Measurements from ENCODE around the gene RPL34.

DNA sequence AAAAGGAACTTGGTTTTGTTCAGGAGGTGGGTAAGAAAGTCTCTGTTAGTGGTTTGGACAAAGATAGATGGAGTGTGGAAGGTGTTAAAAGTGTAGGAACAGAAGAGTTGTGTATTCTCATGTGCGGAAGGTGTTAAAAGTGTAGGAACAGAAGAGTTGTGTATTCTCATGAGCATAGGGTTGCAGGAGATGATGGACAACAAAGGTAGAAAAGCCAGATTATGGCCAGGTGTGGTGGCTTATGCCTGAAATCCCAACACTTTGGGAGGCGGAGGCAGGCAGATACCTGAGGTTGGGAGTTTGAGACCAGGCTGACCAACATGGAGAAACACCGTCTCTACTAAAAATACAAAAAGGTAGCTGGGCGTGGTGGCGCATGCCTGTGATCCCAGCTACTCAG lies 2.5 kb downstream of the RPL34 start:
- TF ChIP-seq, protein P1, sequence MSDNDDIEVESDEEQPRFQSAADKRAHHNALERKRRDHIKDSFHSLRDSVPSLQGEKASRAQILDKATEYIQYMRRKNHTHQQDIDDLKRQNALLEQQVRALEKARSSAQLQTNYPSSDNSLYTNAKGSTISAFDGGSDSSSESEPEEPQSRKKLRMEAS (IDR thresholded peaks at IDR 0.05), result no peak
- no peak for TF ChIP-seq EZH2 (IDR thresholded peaks at IDR 0.05; ENCODE audit: low read depth, low read length, severe bottlenecking)
- TF ChIP-seq, protein P2, sequence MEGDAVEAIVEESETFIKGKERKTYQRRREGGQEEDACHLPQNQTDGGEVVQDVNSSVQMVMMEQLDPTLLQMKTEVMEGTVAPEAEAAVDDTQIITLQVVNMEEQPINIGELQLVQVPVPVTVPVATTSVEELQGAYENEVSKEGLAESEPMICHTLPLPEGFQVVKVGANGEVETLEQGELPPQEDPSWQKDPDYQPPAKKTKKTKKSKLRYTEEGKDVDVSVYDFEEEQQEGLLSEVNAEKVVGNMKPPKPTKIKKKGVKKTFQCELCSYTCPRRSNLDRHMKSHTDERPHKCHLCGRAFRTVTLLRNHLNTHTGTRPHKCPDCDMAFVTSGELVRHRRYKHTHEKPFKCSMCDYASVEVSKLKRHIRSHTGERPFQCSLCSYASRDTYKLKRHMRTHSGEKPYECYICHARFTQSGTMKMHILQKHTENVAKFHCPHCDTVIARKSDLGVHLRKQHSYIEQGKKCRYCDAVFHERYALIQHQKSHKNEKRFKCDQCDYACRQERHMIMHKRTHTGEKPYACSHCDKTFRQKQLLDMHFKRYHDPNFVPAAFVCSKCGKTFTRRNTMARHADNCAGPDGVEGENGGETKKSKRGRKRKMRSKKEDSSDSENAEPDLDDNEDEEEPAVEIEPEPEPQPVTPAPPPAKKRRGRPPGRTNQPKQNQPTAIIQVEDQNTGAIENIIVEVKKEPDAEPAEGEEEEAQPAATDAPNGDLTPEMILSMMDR (IDR thresholded peaks at IDR 0.05; ENCODE audit: control extremely low read depth in 1 of 3, insufficient read depth in 1 of 3, low read depth in 1 of 3, low read length in 3 of 3), result no peak
- no peak for TF ChIP-seq BRCA1 (IDR thresholded peaks at IDR 0.05; ENCODE audit: low read depth, low read length)
- no peak for TF ChIP-seq CEBPB (IDR thresholded peaks at IDR 0.05; ENCODE audit: low read depth, low read length)
- no peak for TF ChIP-seq KDM1A (IDR thresholded peaks at IDR 0.05; ENCODE audit: borderline replicate concordance, low read length)
- no peak for TF ChIP-seq POLR2A (IDR thresholded peaks at IDR 0.05; ENCODE audit: control extremely low read depth in 1 of 2, low read depth in 2 of 2, low read length in 2 of 2)
- no peak for TF ChIP-seq RFX5 (IDR thresholded peaks at IDR 0.05; ENCODE audit: borderline replicate concordance, low read depth, low read length)
- TF ChIP-seq FOSL1 (IDR thresholded peaks at IDR 0.05; ENCODE audit: insufficient read depth, low read depth, low read length), result no peak
- no peak for TF ChIP-seq RAD21 (IDR thresholded peaks at IDR 0.05 in 1 of 2, conservative IDR thresholded peaks at IDR 0.05 in 1 of 2; ENCODE audit: low read depth in 2 of 2, low read length in 2 of 2)
- TF ChIP-seq RXRA (IDR thresholded peaks at IDR 0.05; ENCODE audit: insufficient read depth, low read depth, low read length), result no peak
- TF ChIP-seq, protein P3, sequence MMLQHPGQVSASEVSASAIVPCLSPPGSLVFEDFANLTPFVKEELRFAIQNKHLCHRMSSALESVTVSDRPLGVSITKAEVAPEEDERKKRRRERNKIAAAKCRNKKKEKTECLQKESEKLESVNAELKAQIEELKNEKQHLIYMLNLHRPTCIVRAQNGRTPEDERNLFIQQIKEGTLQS (IDR thresholded peaks at IDR 0.05; ENCODE audit: insufficient read depth, low read depth, low read length), result no peak

Data from H1 (cell line).